A549 (cell line): ENCODE measurements around the gene TBC1D14.

ENCODE experiments used
- CHD4 ChIP-seq: fragments of 200-600 bp; sonication (generic); IDR thresholded peaks from 2 replicates; pipeline ENCODE4 v1.6.1; 2016; ENCODE audit warnings: antibody characterized with exemption, mild to moderate bottlenecking, borderline replicate concordance
- EHMT2 ChIP-seq: fragments of 200-600 bp; sonication (generic); IDR thresholded peaks from 2 replicates; pipeline ENCODE4 v1.6.1; 2016; ENCODE audit warnings: antibody characterized with exemption, low read depth, mild to moderate bottlenecking, moderate library complexity
- EP300 ChIP-seq, 2 experiments: fragments of >200 bp; sonication (Bioruptor Twin); formaldehyde crosslinking; IDR thresholded peaks; 2 replicates in 1 of 2; 3 replicates in 1 of 2; pipeline ENCODE4 v1.6.1; 2016 to 2017
- GATA3 ChIP-seq: IDR thresholded peaks from 2 replicates; pipeline ENCODE4 v1.6.1; 2012; ENCODE audit warnings: borderline replicate concordance
- NR3C1 ChIP-seq: fragments of >200 bp; sonication (Bioruptor Twin); formaldehyde crosslinking; IDR thresholded peaks from 3 replicates; pipeline ENCODE4 v1.6.1; 2017
- POLR2A ChIP-seq: IDR thresholded peaks from 2 replicates; pipeline ENCODE4 v1.6.1; 2012; ENCODE audit warnings: mild to moderate bottlenecking, low read length
- RFX5 ChIP-seq: fragments of 450-650 bp; IDR thresholded peaks from 2 replicates; pipeline ENCODE4 v1.7.1; 2014; ENCODE audit warnings: antibody characterized with exemption, mild to moderate bottlenecking, moderate library complexity
- SMC3 ChIP-seq: fragments of >200 bp; sonication (Bioruptor Twin); formaldehyde crosslinking; IDR thresholded peaks from 3 replicates; pipeline ENCODE4 v1.6.1; 2018; ENCODE audit warnings: inconsistent platforms
- TFCP2L1 ChIP-seq: fragments of 250-450 bp; sonication (Bioruptor Pico); IDR thresholded peaks from 2 replicates; pipeline ENCODE4 v1.5.0; 2021; ENCODE audit warnings: mild to moderate bottlenecking
- ZC3H11A ChIP-seq: fragments of 450-650 bp; IDR thresholded peaks from 2 replicates; pipeline ENCODE4 v1.6.1; 2014; ENCODE audit warnings: antibody characterized with exemption, mild to moderate bottlenecking
- TF ChIP-seq, protein P1 (sequence below): fragments of >200 bp; sonication (Bioruptor Twin); formaldehyde crosslinking; IDR thresholded peaks from 3 replicates; pipeline ENCODE4 v1.5.1; 2016
- TF ChIP-seq, protein P2 (sequence below): IDR thresholded peaks from 2 replicates; pipeline ENCODE4 v1.6.1; 2012
- TF ChIP-seq, protein P3 (sequence below): fragments of 200-600 bp; sonication (generic); IDR thresholded peaks from 2 replicates; pipeline ENCODE4 v1.6.1; 2016; ENCODE audit warnings: antibody characterized with exemption, mild to moderate bottlenecking, moderate library complexity

DNA sequence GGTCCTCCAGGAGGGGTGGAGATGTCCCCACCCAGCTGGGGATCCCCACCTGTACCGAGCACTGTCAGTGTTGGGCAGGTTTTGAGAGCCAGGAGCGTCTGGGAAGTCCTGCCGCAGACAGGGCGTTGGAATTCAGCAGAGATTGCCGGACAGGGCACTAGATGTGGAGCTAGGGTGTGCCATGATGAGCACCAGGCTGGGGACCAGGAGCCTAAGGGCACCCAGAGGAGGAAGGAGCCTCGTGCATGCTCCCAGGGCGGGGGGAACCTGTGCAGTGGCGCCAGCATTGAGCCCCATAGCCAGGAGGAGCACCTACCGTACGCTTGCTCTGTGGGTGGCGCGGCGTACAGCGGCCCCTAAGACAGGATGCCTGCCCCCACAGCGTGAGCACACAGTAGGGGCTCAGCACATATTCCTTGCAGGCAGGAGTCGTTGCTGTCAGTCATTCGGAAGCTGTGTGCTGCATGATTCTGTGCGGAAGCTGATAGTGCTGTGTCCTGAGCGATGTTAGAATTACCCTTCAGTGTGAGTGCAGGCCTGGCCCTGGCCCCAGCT is 114.8 kb downstream of the TBC1D14 start:
- TF ChIP-seq EHMT2 = no peak
- TF ChIP-seq, protein P1, sequence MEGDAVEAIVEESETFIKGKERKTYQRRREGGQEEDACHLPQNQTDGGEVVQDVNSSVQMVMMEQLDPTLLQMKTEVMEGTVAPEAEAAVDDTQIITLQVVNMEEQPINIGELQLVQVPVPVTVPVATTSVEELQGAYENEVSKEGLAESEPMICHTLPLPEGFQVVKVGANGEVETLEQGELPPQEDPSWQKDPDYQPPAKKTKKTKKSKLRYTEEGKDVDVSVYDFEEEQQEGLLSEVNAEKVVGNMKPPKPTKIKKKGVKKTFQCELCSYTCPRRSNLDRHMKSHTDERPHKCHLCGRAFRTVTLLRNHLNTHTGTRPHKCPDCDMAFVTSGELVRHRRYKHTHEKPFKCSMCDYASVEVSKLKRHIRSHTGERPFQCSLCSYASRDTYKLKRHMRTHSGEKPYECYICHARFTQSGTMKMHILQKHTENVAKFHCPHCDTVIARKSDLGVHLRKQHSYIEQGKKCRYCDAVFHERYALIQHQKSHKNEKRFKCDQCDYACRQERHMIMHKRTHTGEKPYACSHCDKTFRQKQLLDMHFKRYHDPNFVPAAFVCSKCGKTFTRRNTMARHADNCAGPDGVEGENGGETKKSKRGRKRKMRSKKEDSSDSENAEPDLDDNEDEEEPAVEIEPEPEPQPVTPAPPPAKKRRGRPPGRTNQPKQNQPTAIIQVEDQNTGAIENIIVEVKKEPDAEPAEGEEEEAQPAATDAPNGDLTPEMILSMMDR = no peak
- no peak for TF ChIP-seq RFX5
- no peak for TF ChIP-seq TFCP2L1 (CRISPR knock-in tag)
- TF ChIP-seq POLR2A = no peak
- TF ChIP-seq ZC3H11A = no peak
- TF ChIP-seq CHD4 = no peak
- TF ChIP-seq, protein P2, sequence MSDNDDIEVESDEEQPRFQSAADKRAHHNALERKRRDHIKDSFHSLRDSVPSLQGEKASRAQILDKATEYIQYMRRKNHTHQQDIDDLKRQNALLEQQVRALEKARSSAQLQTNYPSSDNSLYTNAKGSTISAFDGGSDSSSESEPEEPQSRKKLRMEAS = no peak
- no peak for TF ChIP-seq NR3C1
- no peak for TF ChIP-seq EP300 (IDR thresholded peaks at IDR 0.05)
- no peak for TF ChIP-seq SMC3
- no peak for TF ChIP-seq GATA3
- TF ChIP-seq, protein P3, sequence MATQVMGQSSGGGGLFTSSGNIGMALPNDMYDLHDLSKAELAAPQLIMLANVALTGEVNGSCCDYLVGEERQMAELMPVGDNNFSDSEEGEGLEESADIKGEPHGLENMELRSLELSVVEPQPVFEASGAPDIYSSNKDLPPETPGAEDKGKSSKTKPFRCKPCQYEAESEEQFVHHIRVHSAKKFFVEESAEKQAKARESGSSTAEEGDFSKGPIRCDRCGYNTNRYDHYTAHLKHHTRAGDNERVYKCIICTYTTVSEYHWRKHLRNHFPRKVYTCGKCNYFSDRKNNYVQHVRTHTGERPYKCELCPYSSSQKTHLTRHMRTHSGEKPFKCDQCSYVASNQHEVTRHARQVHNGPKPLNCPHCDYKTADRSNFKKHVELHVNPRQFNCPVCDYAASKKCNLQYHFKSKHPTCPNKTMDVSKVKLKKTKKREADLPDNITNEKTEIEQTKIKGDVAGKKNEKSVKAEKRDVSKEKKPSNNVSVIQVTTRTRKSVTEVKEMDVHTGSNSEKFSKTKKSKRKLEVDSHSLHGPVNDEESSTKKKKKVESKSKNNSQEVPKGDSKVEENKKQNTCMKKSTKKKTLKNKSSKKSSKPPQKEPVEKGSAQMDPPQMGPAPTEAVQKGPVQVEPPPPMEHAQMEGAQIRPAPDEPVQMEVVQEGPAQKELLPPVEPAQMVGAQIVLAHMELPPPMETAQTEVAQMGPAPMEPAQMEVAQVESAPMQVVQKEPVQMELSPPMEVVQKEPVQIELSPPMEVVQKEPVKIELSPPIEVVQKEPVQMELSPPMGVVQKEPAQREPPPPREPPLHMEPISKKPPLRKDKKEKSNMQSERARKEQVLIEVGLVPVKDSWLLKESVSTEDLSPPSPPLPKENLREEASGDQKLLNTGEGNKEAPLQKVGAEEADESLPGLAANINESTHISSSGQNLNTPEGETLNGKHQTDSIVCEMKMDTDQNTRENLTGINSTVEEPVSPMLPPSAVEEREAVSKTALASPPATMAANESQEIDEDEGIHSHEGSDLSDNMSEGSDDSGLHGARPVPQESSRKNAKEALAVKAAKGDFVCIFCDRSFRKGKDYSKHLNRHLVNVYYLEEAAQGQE = no peak
